Right lobe of liver (tissue), 4 donors: Measurements from ENCODE around the gene HNRNPU.
A peak's percentile ranks its signal among the peaks of the same experiment; 100 is the strongest.

ENCODE experiments used
- CTCF ChIP-seq, 4 donors: fragments of 200-600 bp in 3 of 4; fragments of 450-650 bp in 1 of 4; IDR thresholded peaks; one replicate each; pipeline versions ENCODE4 v1.5.1 to v1.8.0; 2016 to 2022; ENCODE audit warnings: antibody characterized with exemption in 4 of 4, mild to moderate bottlenecking in 2 of 4
- POLR2A ChIP-seq: fragments of 450-650 bp; IDR thresholded peaks from one replicate; pipeline ENCODE4 v1.6.1; 2017; ENCODE audit warnings: antibody characterized with exemption, mild to moderate bottlenecking
- donor health status: DM: no; HTN: no; CAD: no.
- donor health status: DM: no; HTN: no; CAD: no.
- donor health status: DM: no; HTN: yes; CAD: no.

GRCh38 chr1:244851546-244852231 is 12.7 kb downstream of the HNRNPU start:
- peak; percentile 8 for TF ChIP-seq POLR2A
- TF ChIP-seq CTCF (IDR thresholded peaks at IDR 0.05) = no peak
